RWPE1 (cell line): ENCODE data around the gene FAM76B.
"Not testable (repeated sequence)": the region's sequence is repeated elsewhere in the genome, so short reads cannot be mapped to it uniquely, and the experiment has no call there.

Source experiments
- CTCF ChIA-PET: fragments of 350-600 bp; sonication (Branson Sonifier 250); formaldehyde crosslinking; extraction: SDS; loops from one replicate; lab custom pipeline; 2021; lab: Yijun Ruan, JAX
- POLR2A ChIA-PET: fragments of 400-600 bp; formaldehyde crosslinking; extraction: SDS; loops from one replicate; lab custom pipeline; 2020; ENCODE audit warnings: antibody characterized with exemption; ENCODE audit not compliant: low non-redundant PET; lab: Yijun Ruan, JAX
- DNase-seq: peaks from one replicate; pipeline ENCODE4 v3.0.0; 2012; ENCODE audit warnings: low spot score
- H3K27ac ChIP-seq: fragments of 450-650 bp; 2 replicates; pipeline ENCODE4 v1.5.1; 2017
- CTCF ChIP-seq: fragments of 450-650 bp; conservative IDR thresholded peaks from 2 replicates; pipeline ENCODE4 v1.5.1; 2017; ENCODE audit warnings: low read depth, mild to moderate bottlenecking

The FAM76B gene

GRCh38 chr11:95829580-95830259 is 40.1 kb upstream of the FAM76B start:
- no peak for DNase-seq
- ChIA-PET POLR2A (no interaction called here), CTCF (no interaction called here)
- no peak overlapping the region for H3K27ac ChIP-seq
- no peak for TF ChIP-seq CTCF

- no peak for TF ChIP-seq CTCF
- CTCF ChIA-PET = no interaction called here
- H3K27ac ChIP-seq = no peak overlapping the region
- POLR2A ChIA-PET = no interaction called here
- DNase-seq = no peak
Observed at GRCh38 chr11:95827696-95828095, 38.1 kb upstream of the FAM76B start.

GRCh38 chr11:95821640-95822039 is 32.1 kb upstream of the FAM76B start:
- CTCF ChIA-PET = interaction anchor here (0.6 to 1.1 kb wide), 2 partner anchors 572 to 607 kb away, joined by 3 read pairs; no protein-coding TSS in a partner anchor

GRCh38 chr11:95816037-95816436 is 26.5 kb upstream of the FAM76B start:
- H3K27ac ChIP-seq = no peak overlapping the region
- TF ChIP-seq CTCF = no peak
- no peak for DNase-seq
- POLR2A ChIA-PET = no interaction called here
- CTCF ChIA-PET = no interaction called here

More at GRCh38 chr11:95821640-95822039, 32.1 kb upstream of the FAM76B start:
- POLR2A ChIA-PET = no interaction called here
- no peak for TF ChIP-seq CTCF
- H3K27ac ChIP-seq = no peak overlapping the region
- DNase-seq = no peak

- DNase-seq, POLR2A ChIA-PET, H3K27ac ChIP-seq: not testable (repeated sequence)
- CTCF ChIA-PET = interaction anchor here (0.6 kb wide), 2 partner anchors 613 to 879 kb away, joined by 3 to 4 read pairs; no protein-coding TSS in a partner anchor
Observed at GRCh38 chr11:95811052-95811451, 21.5 kb upstream of the FAM76B start.

- CTCF ChIA-PET = interaction anchor here (0.6 kb wide), 1 partner anchor 620 kb away, joined by 3 read pairs; no protein-coding TSS in a partner anchor
- H3K27ac ChIP-seq, DNase-seq, POLR2A ChIA-PET: not testable (repeated sequence)
Observed at GRCh38 chr11:95806464-95806863, 16.9 kb upstream of the FAM76B start.

GRCh38 chr11:95805869-95806268 is 16.3 kb upstream of the FAM76B start:
- H3K27ac ChIP-seq = no peak overlapping the region
- POLR2A ChIA-PET = no interaction called here
- DNase-seq = no peak
- CTCF ChIA-PET = no interaction called here
- TF ChIP-seq CTCF = no peak
